ENCODE data around the gene GDF7.

GRCh38 chr2:20650393-20650876, 16.5 kb upstream of the GDF7 start:
- no peak for TF ChIP-seq CTCF (IDR thresholded peaks at IDR 0.05)
- no peak for TF ChIP-seq POLR2A (IDR thresholded peaks at IDR 0.05)

Data from right lobe of liver (tissue), 4 donors.